Natural killer cell (primary cell): ENCODE data around the gene CLSTN2. TPM values are rescaled to one million over a fixed set of nuclear protein-coding genes. Genes with fewer than 3 reads are reported as not detected.

ENCODE experiments used
- ATAC-seq, 3 donors: fragments of 150-1000 bp in 2 of 3; fragments of 200-7000 bp in 1 of 3; cut with Tn5 transposase; 1 replicate in 1 of 3; 2 replicates in 2 of 3; pipeline ENCODE4 v1.10.0; 2021; ENCODE audit warnings: mild to moderate bottlenecking in 2 of 3, moderate library complexity in 2 of 3
- DNase-seq, 2 donors: peaks; one replicate each; pipeline versions ENCODE4 v3.0.0 to v3.0.0-alpha.2; 2013 to 2021; ENCODE audit warnings: mixed read lengths in 1 of 2
- H3K27ac ChIP-seq: one replicate; pipeline ENCODE4 v1.5.1; 2013; ENCODE audit warnings: mild to moderate bottlenecking, low read length
- H3K27me3 ChIP-seq: one replicate; pipeline ENCODE4 v1.6.1; 2013; ENCODE audit warnings: low read length; ENCODE audit not compliant: control insufficient read depth, insufficient read depth
- H3K36me3 ChIP-seq: one replicate; pipeline ENCODE4 v1.6.1; 2013; ENCODE audit warnings: low read length; ENCODE audit not compliant: control insufficient read depth, insufficient read depth
- H3K4me1 ChIP-seq: one replicate; pipeline ENCODE4 v1.6.1; 2013; ENCODE audit warnings: low read length; ENCODE audit not compliant: control insufficient read depth, insufficient read depth
- H3K4me3 ChIP-seq: one replicate; pipeline ENCODE4 v1.5.1; 2013; ENCODE audit warnings: low read length
- H3K9me3 ChIP-seq: one replicate; pipeline ENCODE4 v1.6.1; 2013; ENCODE audit warnings: low read length; ENCODE audit not compliant: control insufficient read depth, insufficient read depth
- H3K27ac Mint-ChIP-seq, 2 donors: one replicate each; pipeline ENCODE4 v1.8.0; 2022; ENCODE audit warnings: mild to moderate bottlenecking in 2 of 2, mixed read lengths in 2 of 2, moderate library complexity in 1 of 2
- H3K27me3 Mint-ChIP-seq, 2 donors: one replicate each; pipeline ENCODE4 v1.8.0; 2022; ENCODE audit warnings: low read depth in 2 of 2, mixed read lengths in 2 of 2
- H3K36me3 Mint-ChIP-seq: one replicate; pipeline ENCODE4 v1.8.0; 2022; ENCODE audit warnings: mixed read lengths
- H3K4me1 Mint-ChIP-seq, 2 donors: one replicate each; pipeline ENCODE4 v1.8.0; 2022; ENCODE audit warnings: mixed read lengths in 2 of 2
- H3K4me3 Mint-ChIP-seq: one replicate; pipeline ENCODE4 v1.8.0; 2022; ENCODE audit warnings: mild to moderate bottlenecking, moderate library complexity, mixed read lengths
- H3K9me3 Mint-ChIP-seq, 2 donors: one replicate each; pipeline ENCODE4 v1.8.0; 2022; ENCODE audit warnings: mixed read lengths in 2 of 2
- WGBS: methylation state at CpG from one replicate; pipeline ENCODE4 v1.1.7; 2013; ENCODE audit warnings: missing lambda C conversion rate; ENCODE audit not compliant: insufficient coverage; 5-methylcytosine and 5-hydroxymethylcytosine counted together
- intact Hi-C: fragments of 100-400 bp; cut with micrococcal nuclease; formaldehyde crosslinking; loops from one replicate; pipeline ENCODE4 v1.14.2; 2022
- total RNA-seq, 4 donors: library from RNA; stranded (reverse); fragments of 120-200 nt in 1 of 4; gene quantifications; one replicate each; pipeline versions ENCODE4 v1.2.3 to v1.2.4, GENCODE V29; 2013 to 2022
- TF ChIP-seq, protein P1 (sequence below): fragments of 200-600 bp; IDR thresholded peaks from one replicate; pipeline ENCODE4 v1.8.0; 2022; ENCODE audit warnings: antibody characterized with exemption

The CLSTN2 gene
- total RNA-seq, 3 donors from 2014 or later (not counting 1 experiment from before 2014, with no cell fraction given): 0.05 TPM; not detected in 2

DNA sequence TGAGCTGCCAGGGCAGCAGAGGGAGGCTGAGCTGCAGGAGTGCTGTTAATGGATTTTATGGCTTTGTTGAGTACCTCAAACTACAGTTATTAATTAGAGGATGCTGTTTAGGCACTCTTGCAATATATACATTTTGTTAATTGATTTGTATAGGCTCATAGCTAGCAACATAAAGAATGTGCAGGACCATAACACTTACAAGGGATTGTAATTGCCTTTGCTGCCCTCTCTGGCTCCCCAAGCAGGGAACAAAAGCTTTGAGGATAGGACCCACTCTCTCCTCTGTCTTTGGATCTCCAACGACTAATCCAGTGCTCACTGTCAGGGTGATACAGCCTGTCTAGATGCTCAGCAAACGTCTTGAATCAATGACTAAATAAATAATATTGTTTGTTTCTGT lies 1.2 kb upstream of the CLSTN2 start:
- Histone ChIP-seq H3K9me3 (no peaks in the 10 kb centered on the region), H3K4me3 (no peak overlapping the region), H3K27me3 (peaks cover 19% of the 10 kb centered on the region), H3K36me3 (no peaks in the 10 kb centered on the region), H3K4me1 (peaks cover 7% of the 10 kb centered on the region), H3K27ac (no peak overlapping the region)
- no peaks in the 10 kb centered on the region for H3K4me1 Mint-ChIP-seq
- H3K4me3 Mint-ChIP-seq: no peak overlapping the region
- no peaks in the 10 kb centered on the region for H3K36me3 Mint-ChIP-seq
- intact Hi-C loops: no loop called here
- H3K9me3 Mint-ChIP-seq: peaks cover 0 to 3% of the 10 kb centered on the region in 2 donors
- TF ChIP-seq, protein P1, sequence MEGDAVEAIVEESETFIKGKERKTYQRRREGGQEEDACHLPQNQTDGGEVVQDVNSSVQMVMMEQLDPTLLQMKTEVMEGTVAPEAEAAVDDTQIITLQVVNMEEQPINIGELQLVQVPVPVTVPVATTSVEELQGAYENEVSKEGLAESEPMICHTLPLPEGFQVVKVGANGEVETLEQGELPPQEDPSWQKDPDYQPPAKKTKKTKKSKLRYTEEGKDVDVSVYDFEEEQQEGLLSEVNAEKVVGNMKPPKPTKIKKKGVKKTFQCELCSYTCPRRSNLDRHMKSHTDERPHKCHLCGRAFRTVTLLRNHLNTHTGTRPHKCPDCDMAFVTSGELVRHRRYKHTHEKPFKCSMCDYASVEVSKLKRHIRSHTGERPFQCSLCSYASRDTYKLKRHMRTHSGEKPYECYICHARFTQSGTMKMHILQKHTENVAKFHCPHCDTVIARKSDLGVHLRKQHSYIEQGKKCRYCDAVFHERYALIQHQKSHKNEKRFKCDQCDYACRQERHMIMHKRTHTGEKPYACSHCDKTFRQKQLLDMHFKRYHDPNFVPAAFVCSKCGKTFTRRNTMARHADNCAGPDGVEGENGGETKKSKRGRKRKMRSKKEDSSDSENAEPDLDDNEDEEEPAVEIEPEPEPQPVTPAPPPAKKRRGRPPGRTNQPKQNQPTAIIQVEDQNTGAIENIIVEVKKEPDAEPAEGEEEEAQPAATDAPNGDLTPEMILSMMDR: no peak
- peaks cover 29 to 49% of the 10 kb centered on the region in 2 donors for H3K27me3 Mint-ChIP-seq
- no peak for ATAC-seq
- 20% methylated on average over 1 of the region's 2 CpGs for WGBS
- no peak overlapping the region for H3K27ac Mint-ChIP-seq
- no peak for DNase-seq

DNA sequence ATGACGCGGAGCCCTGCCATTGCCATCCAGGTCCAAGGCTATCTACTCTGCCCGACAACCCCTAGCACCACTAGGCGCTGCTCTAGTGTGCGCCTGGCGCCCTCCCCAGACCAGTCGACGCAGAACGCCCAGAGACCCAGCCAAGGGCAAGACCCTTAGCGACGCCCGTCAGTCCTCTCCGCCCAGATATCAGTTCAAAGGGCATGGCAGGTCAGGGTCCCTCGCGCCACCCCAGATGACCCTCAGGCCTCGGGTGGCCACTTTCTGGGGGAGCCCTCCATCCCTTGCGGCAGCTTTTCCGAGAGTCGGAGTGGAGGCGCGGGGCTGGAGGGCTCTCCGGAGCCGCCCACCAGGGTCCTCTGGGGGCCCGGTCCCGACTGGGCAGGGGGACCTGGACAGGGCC lies 371 bp upstream of the CLSTN2 start:
- Histone ChIP-seq H3K27ac (no peak overlapping the region), H3K27me3 (peaks cover 19% of the 10 kb centered on the region), H3K4me1 (peaks cover 7% of the 10 kb centered on the region), H3K9me3 (no peaks in the 10 kb centered on the region), H3K36me3 (no peaks in the 10 kb centered on the region), H3K4me3 (no peak overlapping the region)
- H3K27me3 Mint-ChIP-seq: peaks cover 29 to 49% of the 10 kb centered on the region in 2 donors
- H3K4me1 Mint-ChIP-seq: no peaks in the 10 kb centered on the region
- TF ChIP-seq, protein P1: no peak
- DNase-seq (no peak), ATAC-seq (no peak)
- 7% methylated on average over 25 of the region's 25 CpGs for WGBS
- no peak overlapping the region for H3K4me3 Mint-ChIP-seq
- H3K36me3 Mint-ChIP-seq: no peaks in the 10 kb centered on the region
- H3K9me3 Mint-ChIP-seq: peaks cover 0 to 3% of the 10 kb centered on the region in 2 donors
- intact Hi-C loops: no loop called here
- H3K27ac Mint-ChIP-seq: no peak overlapping the region

DNA sequence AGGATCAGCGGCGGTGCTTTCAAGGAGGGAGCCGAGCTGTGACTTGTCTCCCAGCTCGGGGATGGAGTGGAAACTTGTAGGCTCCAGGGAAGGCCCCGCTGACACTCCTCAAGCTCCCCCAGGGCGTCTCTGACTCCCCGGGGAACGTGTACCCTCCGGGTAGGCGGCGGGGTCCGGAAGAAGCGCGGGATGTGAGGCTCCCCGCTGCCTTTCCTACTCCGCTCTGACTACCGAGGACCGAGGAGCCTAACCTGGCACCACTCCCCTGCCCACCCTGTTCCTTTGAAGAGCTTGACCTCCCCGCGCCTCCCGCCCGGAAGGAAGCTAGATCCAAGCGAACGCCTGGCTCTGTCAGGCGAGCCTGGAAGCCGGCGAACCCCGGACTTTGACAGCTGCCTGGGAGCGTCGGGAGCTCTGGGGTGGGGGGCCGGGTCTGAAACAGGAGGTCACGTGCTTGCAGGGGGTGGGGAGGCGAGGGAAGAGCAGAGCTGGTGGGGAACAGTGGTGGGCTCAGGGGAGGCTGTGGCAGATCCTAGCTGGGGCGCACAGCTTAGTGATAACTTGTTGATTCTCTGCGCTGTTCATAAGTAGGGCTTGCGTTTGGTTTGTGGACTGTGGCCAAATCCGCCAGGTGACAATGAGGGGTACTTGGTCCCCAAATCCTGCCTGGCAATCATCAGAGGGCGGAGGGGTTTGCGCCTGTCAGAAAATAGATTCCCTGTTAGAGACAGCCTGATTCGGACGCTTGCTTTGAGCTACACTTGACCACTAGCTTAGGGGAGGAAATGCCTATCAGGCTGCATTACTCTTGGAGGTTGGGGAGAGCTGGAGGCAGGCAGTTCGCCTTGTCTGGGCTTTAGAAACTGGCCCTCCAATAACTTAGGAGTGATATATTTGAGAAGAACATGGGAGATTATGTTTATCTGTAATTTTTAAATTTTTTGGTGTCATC lies 1.2 kb downstream of the CLSTN2 start:
- no peaks in the 10 kb centered on the region for H3K36me3 Mint-ChIP-seq
- TF ChIP-seq, protein P1: no peak
- WGBS: 4% methylated on average over 42 of the region's 42 CpGs
- Histone ChIP-seq H3K9me3 (no peaks in the 10 kb centered on the region), H3K27me3 (peaks cover 19% of the 10 kb centered on the region), H3K4me3 (no peak overlapping the region), H3K27ac (no peak overlapping the region), H3K4me1 (peaks cover 7% of the 10 kb centered on the region), H3K36me3 (no peaks in the 10 kb centered on the region)
- H3K4me1 Mint-ChIP-seq: no peaks in the 10 kb centered on the region
- ATAC-seq: no peak
- H3K27me3 Mint-ChIP-seq: peaks cover 29 to 58% of the 10 kb centered on the region in 2 donors
- intact Hi-C loops: no loop called here
- no peak overlapping the region for H3K4me3 Mint-ChIP-seq
- peaks cover 0 to 3% of the 10 kb centered on the region in 2 donors for H3K9me3 Mint-ChIP-seq
- no peak overlapping the region for H3K27ac Mint-ChIP-seq
- DNase-seq: no peak
